Astrocyte (in vitro differentiated cells and primary cell): ENCODE measurements around the gene SYCN. TPM values are rescaled to one million over a fixed set of nuclear protein-coding genes. Genes with fewer than 3 reads are reported as not detected.

Experiments used
- DNase-seq: peaks from one replicate; pipeline ENCODE4 v3.0.0-alpha.2; 2010; ENCODE audit warnings: low read depth
- FAIRE-seq: peaks from 2 replicates; lab custom pipeline; 2011; peaks lifted over from hg19 to GRCh38; lab: Jason Lieb, UNC
- H2AFZ ChIP-seq: 2 replicates; pipeline ENCODE4 v1.6.0; 2012; ENCODE audit warnings: low read depth, low read length, inconsistent platforms
- H3K27ac ChIP-seq: 2 replicates; pipeline ENCODE4 v1.5.1; 2011; ENCODE audit warnings: low read depth, low read length, inconsistent platforms
- H3K27me3 ChIP-seq: 2 replicates; pipeline ENCODE4 v1.6.0; 2011; ENCODE audit warnings: low read length, inconsistent platforms; ENCODE audit not compliant: insufficient read depth
- H3K36me3 ChIP-seq: 2 replicates; pipeline ENCODE4 v1.5.1; 2011; ENCODE audit warnings: low read length, inconsistent platforms; ENCODE audit not compliant: insufficient read depth
- H3K4me1 ChIP-seq: 2 replicates; pipeline ENCODE4 v1.5.1; 2011; ENCODE audit warnings: low read length, inconsistent platforms; ENCODE audit not compliant: insufficient read depth
- H3K4me2 ChIP-seq: 2 replicates; pipeline ENCODE4 v1.6.0; 2012; ENCODE audit warnings: low read length, inconsistent platforms
- H3K4me3 ChIP-seq: 2 replicates; pipeline ENCODE4 v1.5.1; 2011; ENCODE audit warnings: low read depth, mild to moderate bottlenecking, low read length, inconsistent platforms; ENCODE audit not compliant: insufficient read depth
- H3K79me2 ChIP-seq: 2 replicates; pipeline ENCODE4 v1.6.0; 2012; ENCODE audit warnings: mild to moderate bottlenecking, low read length, inconsistent platforms; ENCODE audit not compliant: insufficient read depth
- H3K9ac ChIP-seq: 2 replicates; pipeline ENCODE4 v1.6.0; 2012; ENCODE audit warnings: mild to moderate bottlenecking, low read length, inconsistent platforms
- H3K9me3 ChIP-seq: 2 replicates; pipeline ENCODE4 v1.5.1; 2012; ENCODE audit warnings: low read depth, mild to moderate bottlenecking, low read length, inconsistent platforms; ENCODE audit not compliant: insufficient read depth
- H4K20me1 ChIP-seq: 2 replicates; pipeline ENCODE4 v1.6.0; 2012; ENCODE audit warnings: low read length, inconsistent platforms; ENCODE audit not compliant: insufficient read depth
- H3K27ac Mint-ChIP-seq: one replicate; pipeline ENCODE4 v1.8.0; 2021; ENCODE audit warnings: mild to moderate bottlenecking, mixed read lengths; ENCODE audit not compliant: unreplicated experiment
- H3K27me3 Mint-ChIP-seq: one replicate; pipeline ENCODE4 v1.8.0; 2021; ENCODE audit warnings: low read depth, mixed read lengths; ENCODE audit not compliant: unreplicated experiment
- H3K36me3 Mint-ChIP-seq: one replicate; pipeline ENCODE4 v1.8.0; 2021; ENCODE audit warnings: low read depth, mixed read lengths; ENCODE audit not compliant: unreplicated experiment
- H3K4me1 Mint-ChIP-seq: one replicate; pipeline ENCODE4 v1.8.0; 2021; ENCODE audit warnings: low read depth, mixed read lengths; ENCODE audit not compliant: unreplicated experiment
- H3K4me3 Mint-ChIP-seq: one replicate; pipeline ENCODE4 v1.8.0; 2021; ENCODE audit warnings: mild to moderate bottlenecking, moderate library complexity, mixed read lengths; ENCODE audit not compliant: unreplicated experiment
- H3K9me3 Mint-ChIP-seq: one replicate; pipeline ENCODE4 v1.8.0; 2021; ENCODE audit warnings: mild to moderate bottlenecking, mixed read lengths; ENCODE audit not compliant: unreplicated experiment
- CTCF ChIP-seq: IDR thresholded peaks from 2 replicates; pipeline ENCODE4 v1.5.1; 2011; ENCODE audit warnings: low read depth, mild to moderate bottlenecking, inconsistent platforms, low read length, moderate library complexity; ENCODE audit not compliant: insufficient read depth
- EZH2 ChIP-seq: IDR thresholded peaks from 2 replicates; pipeline ENCODE4 v1.6.1; 2012; ENCODE audit warnings: mild to moderate bottlenecking, low read length, inconsistent platforms; ENCODE audit not compliant: insufficient read depth
- total RNA-seq: library from RNA; stranded (reverse); gene quantifications from 2 replicates; pipeline ENCODE4 v1.2.1, GENCODE V29; 2021

SYCN gene
- total RNA-seq, 1 donor from 2014 or later = not detected

DNA sequence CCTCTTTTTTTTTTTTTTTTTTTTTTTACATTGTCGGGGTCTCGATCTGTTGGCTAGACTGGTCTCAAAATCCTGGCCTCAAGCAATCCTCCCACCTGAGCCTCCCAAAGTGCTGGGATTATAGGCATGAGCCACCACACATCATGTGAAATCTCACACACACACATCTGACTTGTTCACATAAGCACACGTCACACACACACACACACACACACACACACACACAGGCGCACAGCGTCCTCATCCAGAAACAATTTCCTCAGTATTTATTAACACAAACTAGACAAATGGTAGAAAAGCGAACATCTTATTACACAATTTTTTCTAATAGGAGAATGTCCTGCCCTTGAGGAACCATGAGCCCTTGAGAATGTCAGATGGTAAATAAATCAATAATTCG lies 5.1 kb upstream of the SYCN start:
- peaks cover 32% of the 10 kb centered on the region for H3K27me3 Mint-ChIP-seq
- H3K27ac Mint-ChIP-seq = no peak overlapping the region
- no peaks in the 10 kb centered on the region for H3K79me2 ChIP-seq
- no peak overlapping the region for H2AFZ ChIP-seq
- H4K20me1 ChIP-seq = no peaks in the 10 kb centered on the region
- H3K4me1 ChIP-seq = no peaks in the 10 kb centered on the region
- no peaks in the 10 kb centered on the region for H3K9me3 Mint-ChIP-seq
- H3K4me3 ChIP-seq = no peak overlapping the region
- DNase-seq (no peak), FAIRE-seq (no peak)
- no peaks in the 10 kb centered on the region for H3K36me3 Mint-ChIP-seq
- no peak overlapping the region for H3K9ac ChIP-seq
- H3K4me1 Mint-ChIP-seq = peaks cover 2% of the 10 kb centered on the region
- no peaks in the 10 kb centered on the region for H3K9me3 ChIP-seq
- no peak overlapping the region for H3K4me3 Mint-ChIP-seq
- TF ChIP-seq CTCF = no peak
- no peak for TF ChIP-seq EZH2
- H3K4me2 ChIP-seq = no peak overlapping the region
- no peaks in the 10 kb centered on the region for H3K36me3 ChIP-seq
- H3K27me3 ChIP-seq = peaks cover 11% of the 10 kb centered on the region
- H3K27ac ChIP-seq = no peak overlapping the region

GRCh38 chr19:39208175-39208795 lies 4.2 kb upstream of the SYCN start:
- Histone ChIP-seq H3K9me3 (no peaks in the 10 kb centered on the region), H3K9ac (no peak overlapping the region), H3K36me3 (no peaks in the 10 kb centered on the region), H3K4me1 (no peaks in the 10 kb centered on the region), H3K4me2 (no peak overlapping the region), H3K27ac (no peak overlapping the region), H4K20me1 (no peaks in the 10 kb centered on the region), H3K4me3 (no peak overlapping the region), H3K79me2 (no peaks in the 10 kb centered on the region), H2AFZ (no peak overlapping the region), H3K27me3 (peaks cover 13% of the 10 kb centered on the region)
- TF ChIP-seq CTCF (no peak), EZH2 (no peak)
- peaks cover 2% of the 10 kb centered on the region for H3K4me1 Mint-ChIP-seq
- no peak for FAIRE-seq
- H3K9me3 Mint-ChIP-seq = no peaks in the 10 kb centered on the region
- DNase-seq = no peak
- H3K4me3 Mint-ChIP-seq = no peak overlapping the region
- no peak overlapping the region for H3K27ac Mint-ChIP-seq
- peaks cover 28% of the 10 kb centered on the region for H3K27me3 Mint-ChIP-seq
- H3K36me3 Mint-ChIP-seq = no peaks in the 10 kb centered on the region

DNA sequence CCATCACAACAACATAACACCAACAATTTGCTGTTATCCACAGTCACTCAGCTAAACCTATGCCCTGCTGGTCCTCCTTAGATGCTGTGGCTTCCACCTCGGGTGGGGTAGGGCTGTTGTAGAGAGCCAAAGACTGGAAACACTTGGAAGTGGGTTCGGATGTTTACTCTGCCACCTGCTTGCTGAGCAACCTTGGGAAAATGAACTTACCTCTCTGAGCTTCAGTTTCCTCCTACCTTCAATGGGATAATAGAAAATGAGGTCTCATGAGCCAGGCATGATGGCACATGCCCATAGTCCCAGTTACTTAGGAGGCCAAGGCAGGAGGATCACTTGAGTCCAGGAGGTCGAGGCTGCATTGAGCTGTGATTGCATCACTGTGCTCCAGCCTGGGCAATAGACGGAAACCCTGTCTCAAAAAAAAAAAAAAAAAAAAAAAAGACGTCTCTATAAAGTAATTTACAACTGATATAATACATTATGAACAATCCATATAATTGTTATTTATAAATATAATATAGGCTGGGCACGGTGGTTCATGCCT lies 3.3 kb upstream of the SYCN start:
- no peaks in the 10 kb centered on the region for H3K9me3 Mint-ChIP-seq
- Histone ChIP-seq H3K36me3 (no peaks in the 10 kb centered on the region), H3K4me2 (no peak overlapping the region), H2AFZ (no peak overlapping the region), H3K4me3 (no peak overlapping the region), H3K27me3 (peaks cover 19% of the 10 kb centered on the region), H3K9me3 (no peaks in the 10 kb centered on the region), H3K79me2 (no peaks in the 10 kb centered on the region), H4K20me1 (no peaks in the 10 kb centered on the region), H3K9ac (no peak overlapping the region), H3K4me1 (no peaks in the 10 kb centered on the region), H3K27ac (no peak overlapping the region)
- DNase-seq (no peak), FAIRE-seq (no peak)
- H3K36me3 Mint-ChIP-seq = no peaks in the 10 kb centered on the region
- H3K4me1 Mint-ChIP-seq = peaks cover 2% of the 10 kb centered on the region
- TF ChIP-seq CTCF = no peak
- no peak for TF ChIP-seq EZH2
- H3K4me3 Mint-ChIP-seq = no peak overlapping the region
- H3K27ac Mint-ChIP-seq = no peak overlapping the region
- peaks cover 37% of the 10 kb centered on the region for H3K27me3 Mint-ChIP-seq
